Activated T-cell treated with anti-CD3 and anti-CD28 coated beads for 1 hour (primary cell): ENCODE measurements around the gene RAPGEF4.
"Not testable (repeated sequence)": the region's sequence is repeated elsewhere in the genome, so short reads cannot be mapped to it uniquely, and the experiment has no call there.

Experiments used
- DNase-seq: peaks from one replicate; pipeline ENCODE4 v3.0.0-alpha.2; 2020; ENCODE audit warnings: low read depth

The RAPGEF4 gene

DNA sequence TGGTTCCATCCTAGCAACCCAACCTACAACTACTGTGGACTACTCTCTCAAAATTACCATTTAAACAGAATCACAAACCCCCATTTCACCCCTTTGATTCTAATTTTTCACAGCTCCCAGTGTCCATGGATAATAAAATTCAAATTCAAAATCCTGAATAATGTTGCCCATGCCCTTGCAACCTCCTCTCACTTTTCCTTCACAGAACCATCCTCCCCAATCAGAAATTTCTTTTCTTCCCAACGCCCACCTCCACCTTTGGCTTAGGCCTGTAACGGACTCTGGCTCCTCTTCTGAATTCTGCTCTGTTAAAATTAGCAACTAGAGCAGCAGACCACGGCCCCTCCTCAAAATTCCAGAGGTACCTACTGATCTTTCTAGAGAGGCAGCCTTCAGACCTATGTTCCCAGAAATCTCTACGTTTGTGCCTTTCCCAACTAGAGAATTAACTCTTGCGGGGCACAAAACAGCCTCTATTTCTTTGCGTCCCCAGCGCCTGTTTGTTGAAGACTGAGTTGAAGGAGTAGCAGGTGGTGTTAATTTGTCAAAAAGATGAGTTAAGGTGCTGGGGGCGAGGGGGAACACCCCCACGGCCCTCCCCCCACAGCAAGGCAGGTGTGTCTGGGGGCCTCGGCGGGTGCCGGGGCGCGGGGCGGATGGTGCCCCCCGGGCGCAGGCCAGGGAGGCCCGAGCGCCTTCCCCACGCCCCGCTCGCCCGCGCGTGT lies 339.6 kb downstream of the RAPGEF4 start:
- DNase-seq: no peak

DNA sequence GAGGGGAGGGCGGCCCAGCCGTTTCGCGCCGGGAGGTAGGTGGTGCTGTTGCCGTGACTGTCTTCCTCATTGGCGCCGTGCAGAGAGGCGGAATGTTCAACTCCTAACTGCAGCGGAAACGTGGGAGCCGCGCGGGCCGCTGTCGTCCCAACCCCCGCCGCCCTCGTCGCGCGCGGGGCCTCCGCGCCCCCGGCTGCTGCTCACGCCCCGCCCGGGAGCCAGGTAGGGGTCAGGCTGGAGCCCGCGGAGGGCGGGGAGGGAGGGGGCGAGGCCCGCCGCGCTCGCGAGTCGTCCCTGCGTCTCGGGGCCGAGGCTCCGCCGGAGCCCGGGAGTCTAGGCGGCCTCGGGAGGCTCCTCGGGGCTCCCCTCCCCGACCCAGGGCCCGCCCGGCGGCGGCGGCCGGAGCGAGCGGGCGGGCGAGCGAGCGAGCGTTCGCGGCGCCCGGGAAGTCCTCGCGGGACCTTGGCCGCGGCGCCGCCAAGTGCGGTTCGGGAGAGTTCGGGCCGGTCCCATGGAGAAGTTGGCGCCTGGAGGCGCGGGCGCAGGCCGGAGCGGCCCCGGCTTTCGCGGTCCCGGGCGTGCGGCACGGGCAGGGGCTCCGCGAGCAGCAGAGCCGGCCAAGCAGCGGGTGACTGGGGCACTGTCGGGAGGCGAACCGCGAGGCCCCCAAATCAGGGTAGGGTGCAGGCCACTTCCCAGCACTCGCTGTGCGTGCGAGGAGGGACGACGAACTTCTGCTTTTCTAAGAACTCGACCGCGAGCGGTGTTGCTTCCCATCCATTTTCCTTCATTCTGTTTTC lies 340.3 kb downstream of the RAPGEF4 start, which contains the start of gene MAP3K20:
Gene MAP3K20 (plus strand): TSS at position 66 of the 800 bp plus-strand sequence. CDS start 15,186 bp downstream, outside the sequence.
- DNase-seq: peak; percentile 2

DNA sequence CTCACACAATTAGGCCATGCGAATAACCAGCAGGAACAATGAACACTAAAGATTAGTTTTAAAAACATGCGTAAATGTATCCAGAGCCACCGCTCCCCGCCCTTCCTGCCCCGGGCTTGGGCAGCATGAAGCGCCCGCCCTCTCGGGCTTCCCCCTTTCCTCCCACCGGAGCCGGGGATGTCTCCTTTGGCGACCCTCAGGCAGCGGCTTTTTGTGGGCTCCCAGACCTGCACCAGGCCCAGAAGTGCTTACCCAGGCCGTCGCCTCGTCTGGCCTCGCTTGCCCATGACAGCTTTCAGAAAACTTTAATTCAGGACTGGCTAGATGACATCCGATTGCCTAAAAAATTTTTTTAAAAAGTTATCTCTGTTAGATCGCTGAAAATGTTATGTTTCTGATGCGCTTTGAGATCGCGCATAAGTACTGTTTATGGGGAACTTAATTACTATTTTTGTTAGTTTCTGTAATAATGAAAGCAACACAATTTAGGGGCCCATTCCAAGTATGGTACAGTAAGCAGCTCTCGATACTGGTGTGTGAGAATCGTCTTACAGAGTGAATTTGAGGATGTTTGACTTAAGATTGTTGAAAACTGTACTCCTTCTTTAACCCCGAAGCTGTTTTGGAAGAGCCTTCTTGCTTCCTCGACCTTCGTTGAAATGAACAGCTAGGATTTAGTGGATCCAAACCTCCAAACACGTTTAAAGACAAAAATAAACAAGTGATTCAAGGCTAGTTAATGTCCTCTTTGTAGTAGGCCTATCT lies 341.1 kb downstream of the RAPGEF4 start:
- no peak for DNase-seq

DNA sequence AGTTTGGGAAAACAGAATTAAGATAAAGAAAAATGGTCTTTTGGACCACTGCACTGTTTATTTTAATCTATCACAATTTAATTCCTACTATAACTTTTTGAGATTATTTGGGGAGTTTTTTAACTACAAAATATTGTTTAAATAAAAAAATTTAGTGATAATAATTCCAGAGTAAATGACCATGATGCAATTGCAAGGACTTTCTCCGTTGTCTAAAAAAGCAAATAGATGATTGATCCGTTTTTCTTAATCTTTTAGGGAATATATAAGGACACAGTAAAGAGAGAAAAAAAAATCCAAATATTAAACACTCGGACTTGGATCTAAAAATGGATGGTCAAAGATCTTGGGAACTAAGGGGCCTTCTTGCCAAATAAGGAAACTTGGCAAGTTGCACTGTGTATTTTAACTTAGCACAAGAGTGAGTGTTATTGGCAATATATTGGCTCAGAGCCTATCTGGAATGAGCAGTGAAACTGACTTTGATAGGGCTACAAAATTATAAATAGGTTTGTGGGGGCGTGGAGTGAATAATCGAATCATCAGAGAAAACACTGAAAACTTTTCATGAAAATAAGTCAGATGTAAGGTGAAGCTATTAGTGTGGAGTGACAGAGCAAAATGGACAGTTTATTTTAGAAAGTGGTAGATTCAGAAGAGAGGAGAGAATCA lies 342.0 kb downstream of the RAPGEF4 start:
- DNase-seq: no peak

DNA sequence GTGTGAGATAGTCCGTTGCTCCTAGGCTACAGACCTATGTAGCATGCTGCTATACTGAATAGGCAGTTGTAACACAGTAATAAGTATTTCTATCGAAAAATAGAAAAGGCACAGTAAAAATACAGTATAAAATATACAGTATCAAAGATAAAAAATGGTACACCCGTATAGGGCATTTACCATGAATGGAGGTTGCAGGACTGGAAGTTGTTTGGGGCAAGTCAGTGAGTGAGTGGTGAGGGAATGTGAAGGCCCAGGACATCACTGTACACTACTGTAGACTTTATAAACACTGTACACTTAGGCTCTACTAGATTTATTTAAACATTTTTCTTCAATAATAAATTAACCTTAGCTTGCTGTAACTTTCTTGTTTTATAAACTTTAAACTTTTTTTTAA lies 343.5 kb downstream of the RAPGEF4 start:
- no peak for DNase-seq

DNA sequence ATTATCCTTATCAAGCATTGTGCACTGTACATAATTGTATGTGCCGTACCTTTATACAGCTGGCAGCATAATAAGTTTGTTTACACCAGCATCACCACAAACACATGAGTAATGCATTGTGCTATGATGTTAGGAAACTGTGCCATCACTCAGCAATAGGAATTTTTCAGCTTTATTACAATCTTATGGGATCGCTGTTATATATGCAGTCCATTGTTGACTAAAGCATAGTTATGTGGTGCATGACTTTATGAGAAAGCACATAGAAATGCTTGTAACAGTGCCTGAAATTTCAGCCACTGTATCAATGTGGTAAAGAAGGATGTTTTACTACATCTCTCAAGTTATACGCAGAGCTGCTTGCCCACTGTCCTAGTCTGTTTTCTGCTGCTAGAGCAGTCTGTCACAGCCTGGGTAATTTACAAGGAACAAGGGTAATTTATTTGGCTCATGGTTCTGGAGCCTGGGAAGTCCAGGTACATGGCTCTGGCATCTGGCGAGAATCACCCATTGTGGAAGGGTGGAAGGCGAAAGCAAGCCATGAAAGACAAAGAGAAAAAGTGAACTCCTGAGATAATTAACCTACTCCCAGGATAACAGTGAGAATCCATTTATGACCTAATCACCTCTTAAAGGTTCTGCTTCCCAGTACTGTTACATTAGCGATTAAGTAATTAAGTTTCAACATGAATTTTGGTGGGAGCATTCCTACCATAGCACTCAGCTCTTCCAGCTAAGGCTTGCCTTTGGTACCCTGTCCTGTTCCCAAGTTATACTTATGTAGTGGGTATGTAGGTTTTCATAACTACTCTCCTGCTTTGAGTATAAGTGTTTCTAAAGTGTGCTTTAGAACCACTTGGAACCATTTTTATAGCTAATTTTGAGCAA lies 344.6 kb downstream of the RAPGEF4 start:
- DNase-seq: no peak

DNA sequence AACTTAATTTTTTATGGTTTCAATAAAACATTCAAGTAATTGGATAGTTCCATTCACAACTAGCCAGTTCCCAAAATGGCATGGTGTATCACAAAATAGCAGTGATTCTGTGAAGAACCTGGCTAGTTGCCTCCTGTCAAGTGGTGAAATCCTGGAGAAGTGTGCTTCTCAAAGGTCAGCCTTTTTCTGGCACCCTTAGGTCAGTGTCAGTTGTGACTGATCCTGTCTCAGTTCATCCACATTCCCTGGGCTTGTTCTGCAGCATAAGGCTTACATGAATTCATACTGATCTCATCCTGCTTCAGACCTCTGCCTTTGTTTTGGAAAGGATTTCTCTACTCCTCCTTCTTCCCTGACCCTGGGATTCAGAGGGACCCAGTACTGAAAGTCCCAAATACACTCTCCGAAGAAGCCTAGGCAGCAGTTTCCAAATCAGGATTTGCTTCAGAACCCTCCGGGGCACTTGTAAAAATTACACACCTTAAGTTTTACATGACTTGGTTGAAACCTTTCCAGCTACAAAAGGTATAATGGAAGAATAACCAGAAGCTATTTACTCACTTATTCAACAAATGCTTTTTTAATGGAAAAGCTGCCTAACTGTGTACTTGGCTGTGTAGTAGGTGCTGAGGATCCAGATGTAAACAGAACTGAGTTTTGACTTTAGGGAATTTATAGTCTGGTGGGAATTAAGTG lies 351.0 kb downstream of the RAPGEF4 start:
- DNase-seq: no peak

DNA sequence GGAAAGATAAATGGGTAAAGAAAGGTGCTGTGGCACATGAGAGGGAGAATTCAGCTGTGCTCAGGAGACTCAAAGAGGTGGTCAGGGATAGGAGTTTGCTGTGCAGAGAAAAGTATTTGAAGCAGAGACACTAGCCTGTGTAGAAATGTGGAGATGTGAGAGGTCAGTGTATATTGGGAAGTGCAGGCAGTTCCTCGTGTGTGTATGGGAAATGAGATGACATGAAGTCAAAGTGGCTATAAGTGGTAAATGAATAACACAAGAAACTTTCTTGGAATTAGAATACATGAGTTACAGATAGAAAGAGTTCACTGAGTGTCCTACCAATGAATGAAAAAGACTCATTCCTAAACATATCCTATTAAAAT lies 351.6 kb downstream of the RAPGEF4 start:
- no peak for DNase-seq

DNA sequence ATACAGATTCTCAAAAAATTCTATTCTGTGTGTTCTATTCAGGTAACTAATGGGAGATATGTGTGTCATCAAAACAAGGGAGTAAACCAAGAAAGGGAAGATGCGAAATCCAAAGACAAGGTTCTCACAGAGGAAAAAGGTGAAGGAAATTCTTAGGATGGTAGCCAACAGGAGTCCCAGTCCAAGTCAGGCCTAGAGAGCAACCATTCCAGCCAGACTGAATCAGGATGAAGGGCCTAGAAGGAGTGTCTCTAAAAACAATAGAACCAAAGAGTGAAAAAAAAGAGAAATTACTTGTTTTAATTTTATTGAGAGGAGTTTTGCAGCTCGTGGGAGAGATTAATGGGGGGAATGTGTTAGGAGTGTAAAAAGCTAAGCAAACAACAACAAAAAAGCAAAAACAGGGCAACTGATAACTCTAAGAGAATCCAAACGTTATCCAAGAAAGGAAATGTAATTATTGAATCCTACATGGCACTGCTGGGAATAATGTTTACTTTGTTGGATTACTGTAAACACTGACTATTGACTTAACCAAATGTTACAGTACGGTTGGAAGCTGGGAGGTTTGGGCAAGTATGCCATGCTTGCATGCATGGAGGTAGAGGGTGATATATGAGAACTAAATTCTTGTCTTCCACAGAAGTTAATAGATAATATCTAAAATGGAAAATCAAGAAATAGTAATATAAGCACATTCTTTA lies 352.3 kb downstream of the RAPGEF4 start:
- DNase-seq: no peak

DNA sequence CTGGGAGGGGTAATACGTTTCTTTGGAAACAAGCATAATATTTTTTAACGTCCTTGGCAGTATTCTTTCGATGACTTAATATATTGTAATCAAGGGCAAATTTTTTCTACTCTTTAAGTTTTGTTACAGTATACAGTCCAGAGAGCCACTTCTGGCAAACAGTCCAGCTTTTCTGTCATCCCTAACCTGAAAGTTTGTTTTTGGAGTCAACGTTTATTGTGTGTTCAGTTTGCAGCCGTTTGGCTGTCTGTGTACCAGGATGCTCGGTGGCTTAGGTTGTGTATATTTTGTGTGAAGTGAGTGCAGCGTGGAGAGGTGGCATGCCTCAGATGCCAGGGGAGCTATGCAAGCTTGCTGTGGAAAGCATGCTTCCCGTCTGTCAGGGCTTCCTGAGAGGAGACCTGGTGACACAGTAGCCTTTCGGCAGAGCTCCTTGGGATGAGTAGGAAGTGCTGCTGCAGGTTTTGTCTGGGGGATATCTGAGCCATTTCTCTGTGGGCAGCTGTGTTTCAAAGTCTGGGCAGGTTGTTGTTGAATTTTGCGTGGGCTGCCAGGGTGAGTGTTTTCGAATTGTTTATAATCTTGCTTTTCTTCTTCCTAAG lies 354.7 kb downstream of the RAPGEF4 start:
- DNase-seq: no peak

DNA sequence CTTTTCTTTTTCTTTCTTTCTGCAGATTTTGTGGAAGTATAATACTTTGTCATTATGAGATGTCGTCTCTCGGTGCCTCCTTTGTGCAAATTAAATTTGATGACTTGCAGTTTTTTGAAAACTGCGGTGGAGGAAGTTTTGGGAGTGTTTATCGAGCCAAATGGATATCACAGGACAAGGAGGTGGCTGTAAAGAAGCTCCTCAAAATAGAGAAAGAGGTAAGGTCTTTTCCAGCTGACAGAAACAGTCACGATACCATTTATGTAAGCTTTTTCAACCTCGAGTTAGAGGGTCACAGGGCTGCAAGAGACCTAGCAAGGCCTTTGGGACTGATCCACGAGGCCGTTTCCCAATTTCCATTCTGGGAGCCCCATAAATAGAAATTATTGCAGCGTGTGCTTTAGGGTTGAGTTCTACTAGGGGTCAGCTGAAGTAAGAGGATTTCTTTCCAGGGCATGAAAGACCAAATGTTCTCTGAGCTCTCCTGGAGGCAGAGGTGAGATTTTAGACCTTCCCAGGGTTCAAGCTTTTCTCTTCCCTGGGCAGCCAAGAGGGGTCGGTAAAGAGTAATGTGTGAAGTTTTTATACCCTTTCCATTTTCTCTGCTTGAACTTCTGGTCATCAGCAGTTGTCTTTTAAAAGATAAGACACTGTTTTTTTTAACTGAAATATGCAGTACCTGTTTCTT lies 355.5 kb downstream of the RAPGEF4 start:
- no peak for DNase-seq

DNA sequence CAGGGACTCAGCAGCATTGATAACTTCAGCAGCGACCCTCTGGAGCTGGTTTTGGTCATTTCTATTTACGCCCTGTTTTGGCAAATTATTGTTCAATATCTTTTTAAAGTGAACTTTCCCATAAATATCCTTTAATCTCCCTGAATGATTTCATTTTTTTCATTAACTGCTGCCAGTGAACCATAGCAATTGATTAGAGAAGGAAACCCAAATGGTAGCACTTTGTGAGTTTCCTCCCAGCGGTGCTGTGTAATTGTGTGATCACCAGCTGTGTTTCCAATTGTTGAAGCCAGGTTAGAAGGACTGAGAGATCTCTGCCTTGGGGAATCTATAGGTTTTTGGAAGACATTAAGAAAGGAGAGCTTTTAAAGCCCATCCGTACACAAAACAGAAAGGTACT lies 356.3 kb downstream of the RAPGEF4 start:
- no peak for DNase-seq

DNA sequence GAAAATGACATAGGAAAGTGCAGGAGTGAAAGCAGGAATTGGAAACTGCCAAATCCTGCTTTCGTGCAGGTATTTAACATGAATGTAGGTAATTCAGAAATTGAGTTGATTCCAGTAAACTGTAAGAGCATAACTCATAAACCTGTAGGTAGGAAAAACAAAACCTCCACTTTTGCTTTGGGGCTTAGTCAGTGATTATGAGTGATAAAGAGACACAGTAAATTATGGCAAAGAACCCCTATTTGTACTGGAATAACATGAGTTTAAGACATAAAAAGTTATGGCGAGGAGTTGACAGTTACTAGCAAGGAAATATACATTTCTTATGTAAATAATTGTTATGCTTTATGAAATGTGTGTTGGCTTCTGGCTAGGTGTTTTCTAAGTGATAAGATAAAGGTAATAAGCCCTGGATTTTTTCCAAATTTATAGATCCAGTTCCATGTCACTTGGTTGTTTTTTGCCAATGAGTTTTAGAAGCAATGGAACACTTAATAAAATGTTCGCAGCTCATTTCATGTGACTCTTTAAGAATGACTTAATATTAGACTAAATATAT lies 357.3 kb downstream of the RAPGEF4 start:
- DNase-seq: no peak

DNA sequence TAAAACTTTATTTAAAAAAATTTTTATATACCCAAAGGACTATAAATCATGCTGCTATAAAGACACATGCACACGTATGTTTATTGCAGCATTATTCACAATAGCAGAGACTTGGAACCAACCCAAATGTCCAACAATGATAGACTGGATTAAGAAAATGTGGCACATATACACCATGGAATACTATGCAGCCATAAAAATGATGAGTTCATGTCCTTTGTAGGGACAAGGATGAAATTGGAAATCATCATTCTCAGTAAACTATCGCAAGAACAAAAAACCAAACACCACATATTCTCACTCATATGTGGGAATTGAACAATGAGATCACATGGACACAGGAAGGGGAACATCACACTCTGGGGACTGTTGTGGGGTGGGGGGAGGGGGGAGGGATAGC lies 358.0 kb downstream of the RAPGEF4 start:
- DNase-seq: not testable (repeated sequence)

DNA sequence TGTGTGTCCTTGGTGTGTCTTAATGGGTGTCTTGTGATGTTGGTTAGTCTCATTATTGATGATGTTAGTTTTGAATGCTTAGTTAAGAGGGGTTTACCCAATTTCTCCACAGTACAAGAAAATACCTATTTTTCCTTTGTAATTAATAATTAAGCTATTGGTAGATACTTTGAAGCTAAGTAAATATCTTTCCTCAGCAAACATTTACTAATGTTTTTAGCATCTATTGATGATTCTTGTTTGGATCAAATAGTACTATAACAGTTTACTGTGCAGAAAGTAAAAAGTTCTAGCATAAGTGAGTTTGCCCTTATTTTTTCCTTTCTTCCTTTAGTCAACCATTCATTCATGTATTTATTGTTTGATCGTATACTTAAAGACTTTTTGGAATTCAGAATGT lies 359.1 kb downstream of the RAPGEF4 start:
- DNase-seq: no peak

DNA sequence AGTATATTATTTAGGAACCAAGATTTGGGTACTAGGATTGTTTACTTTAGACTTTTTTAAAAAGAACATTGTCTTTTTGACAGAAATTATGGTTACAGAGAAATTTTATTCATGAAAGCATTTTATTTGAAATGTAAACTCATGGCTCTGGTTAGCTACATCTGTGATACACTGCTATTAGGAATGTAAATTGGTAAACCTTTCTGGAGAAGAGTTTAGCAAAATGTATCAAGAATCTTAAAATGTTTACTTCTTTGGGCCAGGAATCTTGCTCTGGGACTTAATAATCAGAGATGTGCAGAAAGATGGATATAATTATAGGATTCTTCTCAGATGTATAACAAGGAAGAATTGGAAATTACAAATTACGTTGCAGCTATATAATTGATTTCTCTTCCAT lies 359.7 kb downstream of the RAPGEF4 start:
- no peak for DNase-seq

DNA sequence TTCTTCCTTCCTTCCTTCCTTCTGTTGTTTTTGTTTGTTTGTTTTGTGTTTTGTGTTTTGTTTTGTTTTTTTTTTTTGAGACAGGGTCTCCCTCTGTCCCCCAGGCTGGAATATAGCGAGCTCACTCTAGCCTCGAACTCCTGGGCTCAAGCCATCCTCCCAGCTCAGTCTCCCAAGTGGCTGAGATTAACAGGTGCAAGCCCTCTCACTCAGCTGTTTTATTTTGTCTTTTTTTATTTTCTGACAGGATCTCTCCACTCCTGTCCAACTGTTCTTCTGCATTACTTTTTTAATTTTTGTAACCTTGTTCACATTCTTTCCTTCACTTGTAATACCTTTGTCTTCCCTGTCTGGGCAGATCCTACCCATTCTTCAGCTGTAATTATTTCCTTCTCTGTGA lies 363.6 kb downstream of the RAPGEF4 start:
- DNase-seq: no peak

DNA sequence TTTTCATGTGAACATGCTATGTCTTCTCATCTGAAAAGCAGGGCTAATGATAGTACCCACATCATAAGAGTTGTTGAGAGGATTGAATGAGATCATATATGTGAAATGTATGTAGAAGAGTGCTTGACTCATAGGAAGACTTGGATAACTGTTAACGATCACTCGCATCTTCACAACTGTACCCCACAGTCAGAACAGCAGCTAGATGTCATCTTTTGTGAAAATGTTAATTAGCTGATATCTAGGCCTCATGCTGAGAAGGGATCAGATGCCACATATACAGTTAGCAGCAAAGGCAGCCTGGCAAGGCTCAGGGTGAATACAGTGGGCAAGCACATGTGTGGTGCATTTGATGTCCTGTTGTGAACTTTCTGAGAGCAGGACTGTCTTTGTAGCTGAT lies 364.2 kb downstream of the RAPGEF4 start:
- DNase-seq: no peak

DNA sequence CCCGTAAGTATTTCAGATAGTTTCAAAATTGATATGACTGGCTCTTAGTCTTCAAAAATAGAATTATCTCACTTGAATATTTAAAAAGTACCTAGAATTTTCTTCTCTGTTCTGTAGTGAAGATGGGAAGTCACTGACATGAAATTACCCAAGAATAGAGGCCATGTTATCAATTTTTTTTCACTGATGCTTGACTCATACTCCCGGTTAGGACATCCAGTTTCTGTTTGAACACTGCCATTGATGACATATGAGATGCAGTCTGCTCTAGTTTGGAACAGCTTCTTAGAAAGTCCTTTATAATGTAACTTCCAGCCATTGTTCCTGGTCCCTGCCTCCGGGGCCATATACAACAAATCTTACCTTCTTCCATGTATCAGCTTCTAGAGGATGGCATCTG lies 366.0 kb downstream of the RAPGEF4 start:
- no peak for DNase-seq
